ENCODE data around the gene TNXB. TPM values are rescaled to one million over a fixed set of nuclear protein-coding genes. Genes with fewer than 3 reads are reported as not detected.

Gene TNXB
- total RNA-seq, 4 donors from 2014 or later, result 24.9 to 155 (median 46.3) TPM

DNA sequence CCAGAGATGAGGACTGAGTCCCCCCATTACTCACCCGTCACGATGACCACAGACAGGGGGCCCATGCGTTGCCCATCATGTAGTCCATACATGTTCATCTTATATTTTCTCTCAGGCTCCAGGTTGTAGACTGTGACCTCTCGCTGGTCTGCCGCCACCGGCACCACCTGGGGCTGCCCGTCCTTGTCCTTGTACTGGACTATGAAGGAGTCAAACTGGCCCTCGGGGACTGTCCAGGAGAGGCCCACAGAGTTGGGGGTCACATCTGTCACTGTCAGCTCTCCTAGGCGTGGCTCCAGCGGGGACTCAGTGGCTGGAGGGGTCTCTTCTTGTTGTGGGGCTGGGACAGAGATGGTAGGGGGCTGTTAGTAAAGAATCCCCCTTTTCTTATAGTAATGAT is 35.5 kb downstream of the TNXB start:
- WGBS, 2 donors, result 95 to 96% methylated on average over 10 of the region's 10 CpGs
- H3K4me3 ChIP-seq (ENCODE audit: low read depth, poor library complexity, severe bottlenecking), result no peak overlapping the region
- intact Hi-C loops (cut with DNase I; ENCODE audit: low total_unique reads), result no loop called here

DNA sequence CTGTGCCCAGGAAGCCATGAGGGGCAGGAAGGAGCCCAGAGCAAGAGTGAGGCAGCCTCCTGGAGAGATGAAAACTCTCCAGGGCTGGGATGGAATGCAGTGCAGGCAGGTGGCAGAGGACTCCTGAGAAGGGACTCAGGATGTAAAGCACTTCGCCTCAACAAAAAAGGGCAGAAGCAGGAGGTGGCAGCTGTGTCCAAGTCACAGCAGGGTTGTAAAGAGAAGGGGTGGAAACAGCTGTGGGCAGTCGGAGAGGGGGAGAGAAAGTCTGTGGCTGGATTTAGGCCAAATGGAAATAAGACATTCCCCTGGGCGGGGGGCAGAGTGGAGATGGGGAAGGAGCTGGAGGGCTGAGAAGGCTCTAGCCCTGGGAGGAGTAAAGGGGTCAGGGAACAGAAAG is 36.0 kb downstream of the TNXB start:
- intact Hi-C loops (cut with DNase I; ENCODE audit: low total_unique reads), result no loop called here
- TF ChIP-seq, protein P1, sequence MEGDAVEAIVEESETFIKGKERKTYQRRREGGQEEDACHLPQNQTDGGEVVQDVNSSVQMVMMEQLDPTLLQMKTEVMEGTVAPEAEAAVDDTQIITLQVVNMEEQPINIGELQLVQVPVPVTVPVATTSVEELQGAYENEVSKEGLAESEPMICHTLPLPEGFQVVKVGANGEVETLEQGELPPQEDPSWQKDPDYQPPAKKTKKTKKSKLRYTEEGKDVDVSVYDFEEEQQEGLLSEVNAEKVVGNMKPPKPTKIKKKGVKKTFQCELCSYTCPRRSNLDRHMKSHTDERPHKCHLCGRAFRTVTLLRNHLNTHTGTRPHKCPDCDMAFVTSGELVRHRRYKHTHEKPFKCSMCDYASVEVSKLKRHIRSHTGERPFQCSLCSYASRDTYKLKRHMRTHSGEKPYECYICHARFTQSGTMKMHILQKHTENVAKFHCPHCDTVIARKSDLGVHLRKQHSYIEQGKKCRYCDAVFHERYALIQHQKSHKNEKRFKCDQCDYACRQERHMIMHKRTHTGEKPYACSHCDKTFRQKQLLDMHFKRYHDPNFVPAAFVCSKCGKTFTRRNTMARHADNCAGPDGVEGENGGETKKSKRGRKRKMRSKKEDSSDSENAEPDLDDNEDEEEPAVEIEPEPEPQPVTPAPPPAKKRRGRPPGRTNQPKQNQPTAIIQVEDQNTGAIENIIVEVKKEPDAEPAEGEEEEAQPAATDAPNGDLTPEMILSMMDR (IDR thresholded peaks at IDR 0.05), result no peak
- TF ChIP-seq POLR2A (IDR thresholded peaks at IDR 0.05), result no peak
- DNase-seq (ENCODE audit: low spot score in 2 of 2), result no peak
- WGBS, 2 donors, result 76 to 77% methylated on average over 3 of the region's 3 CpGs
- no peak overlapping the region for H3K4me3 ChIP-seq (ENCODE audit: low read depth, poor library complexity, severe bottlenecking)

More for the DNA sequence above, 35.5 kb downstream of the TNXB start:
- TF ChIP-seq POLR2A (IDR thresholded peaks at IDR 0.05), result no peak
- TF ChIP-seq, protein P1 (IDR thresholded peaks at IDR 0.05), result no peak
- no peak for DNase-seq (ENCODE audit: low spot score in 2 of 2)

DNA sequence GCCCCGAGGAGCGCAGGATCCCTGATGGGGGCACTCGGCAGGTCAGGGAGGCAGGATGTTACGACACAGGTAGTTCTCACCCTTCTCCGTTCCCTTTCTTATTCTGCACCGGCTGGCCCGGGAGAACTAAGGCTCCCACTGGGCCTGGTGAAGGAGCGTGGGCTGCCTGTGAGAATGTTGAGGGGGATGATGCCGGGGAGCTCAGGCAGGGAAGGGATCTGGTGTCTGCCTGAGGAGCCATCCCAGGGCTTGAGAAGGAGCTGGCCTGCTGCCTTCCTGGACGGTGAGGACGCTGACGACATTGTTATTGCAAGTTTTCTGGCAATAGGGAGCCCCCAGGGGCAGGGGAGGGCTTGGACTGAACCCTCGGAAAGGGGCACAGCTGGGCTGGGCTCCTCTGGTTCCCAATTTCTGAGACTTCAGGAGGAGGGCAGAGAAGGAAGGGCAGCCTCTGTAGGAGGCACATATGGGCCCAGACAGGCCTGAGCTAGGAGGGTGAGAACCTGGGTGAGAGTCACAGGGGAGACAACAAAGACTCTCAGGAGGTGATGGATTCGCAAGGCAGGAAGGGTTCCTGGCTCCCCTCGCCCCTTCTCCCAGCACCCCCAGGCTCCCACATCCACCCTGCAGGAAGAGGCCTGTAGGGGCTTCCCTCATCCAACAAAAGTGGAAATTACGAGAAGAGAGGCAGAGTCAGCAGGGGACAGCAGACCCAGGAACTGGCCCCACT is 38.2 kb downstream of the TNXB start:
- WGBS, 2 donors, result 63 to 72% methylated on average over 16 of the region's 16 CpGs
- intact Hi-C loops (cut with DNase I; ENCODE audit: low total_unique reads), result no loop called here
- no peak for TF ChIP-seq POLR2A (IDR thresholded peaks at IDR 0.05)
- TF ChIP-seq, protein P1 (IDR thresholded peaks at IDR 0.05), result no peak
- H3K4me3 ChIP-seq (ENCODE audit: low read depth, poor library complexity, severe bottlenecking), result no peak overlapping the region
- DNase-seq (ENCODE audit: low spot score in 2 of 2), result peak; percentile 58 to 93

DNA sequence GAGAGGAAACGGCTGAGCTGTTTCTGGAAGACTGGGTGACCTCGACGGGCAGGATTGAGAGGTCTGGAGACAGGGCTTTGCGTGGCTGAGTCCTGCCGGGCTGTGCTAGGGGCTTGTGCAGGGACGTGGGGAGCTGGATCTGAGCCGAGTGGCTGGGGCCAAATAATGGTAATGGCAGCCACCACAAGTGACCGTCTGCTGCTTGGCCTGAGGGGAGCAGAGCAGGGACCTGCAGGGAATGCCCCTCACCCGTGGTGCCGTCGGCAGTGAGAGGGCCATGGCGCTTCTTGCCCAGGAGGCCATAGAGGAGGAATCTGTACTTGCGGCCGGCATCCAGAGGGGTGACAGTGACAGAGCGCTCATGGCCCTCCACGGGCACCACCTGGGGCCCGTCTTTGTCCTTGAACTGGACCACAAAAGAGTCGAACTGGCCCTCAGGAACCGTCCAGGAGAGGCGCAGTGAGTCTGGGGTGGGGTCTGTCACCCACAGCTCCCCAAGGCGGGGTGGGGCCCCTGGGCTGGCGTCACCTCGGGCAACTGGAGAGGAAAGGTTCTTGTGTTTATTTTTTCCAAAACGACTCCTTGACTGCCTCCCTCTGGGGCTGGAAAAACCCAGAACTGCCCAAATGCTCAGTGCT is 39.1 kb downstream of the TNXB start:
- WGBS, 2 donors, result 78 to 83% methylated on average over 16 to 24 of the region's 24 CpGs

DNA sequence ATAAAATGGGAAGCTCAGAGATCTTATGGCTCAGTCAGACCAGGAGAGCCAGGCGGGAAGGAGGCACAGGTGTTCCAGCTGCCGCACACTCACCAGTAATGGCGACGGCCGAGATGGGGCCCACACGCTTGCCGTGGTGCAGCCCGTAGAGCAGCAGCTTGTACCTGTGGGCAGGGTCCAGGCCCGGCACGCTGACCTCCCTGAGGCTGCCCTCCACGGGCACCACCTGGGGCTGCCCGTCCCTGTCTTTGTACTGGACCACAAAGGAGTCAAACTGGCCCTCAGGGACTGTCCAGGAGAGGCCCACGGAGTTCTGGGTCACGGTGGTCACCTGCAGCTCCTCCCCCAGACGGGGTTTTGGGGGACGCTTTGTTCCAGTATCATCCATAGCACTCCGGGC is 39.7 kb downstream of the TNXB start:
- intact Hi-C loops (cut with DNase I; ENCODE audit: low total_unique reads), result no loop called here
- WGBS, 2 donors, result 90 to 96% methylated on average over 17 of the region's 17 CpGs
- no peak overlapping the region for H3K4me3 ChIP-seq (ENCODE audit: low read depth, poor library complexity, severe bottlenecking)
- no peak for TF ChIP-seq POLR2A (IDR thresholded peaks at IDR 0.05)
- TF ChIP-seq, protein P1 (IDR thresholded peaks at IDR 0.05), result no peak
- DNase-seq (ENCODE audit: low spot score in 2 of 2), result no peak

More for the DNA sequence above, 39.1 kb downstream of the TNXB start:
- no peak for DNase-seq (ENCODE audit: low spot score in 2 of 2)
- intact Hi-C loops (cut with DNase I; ENCODE audit: low total_unique reads), result no loop called here
- no peak for TF ChIP-seq POLR2A (IDR thresholded peaks at IDR 0.05)
- TF ChIP-seq, protein P1 (IDR thresholded peaks at IDR 0.05), result no peak
- no peak overlapping the region for H3K4me3 ChIP-seq (ENCODE audit: low read depth, poor library complexity, severe bottlenecking)
